Measurements from ENCODE around the gene RNF13.

RNF13 gene

GRCh38 chr3:149812606-149813366 lies at the start of gene RNF13:
Gene RNF13, plus strand, starts transcription at chr3:149813215. Its CDS starts 32,812 bp downstream, at chr3:149846027.
- peak; percentile 58 for DNase-seq (ENCODE audit: low spot score)

DNA sequence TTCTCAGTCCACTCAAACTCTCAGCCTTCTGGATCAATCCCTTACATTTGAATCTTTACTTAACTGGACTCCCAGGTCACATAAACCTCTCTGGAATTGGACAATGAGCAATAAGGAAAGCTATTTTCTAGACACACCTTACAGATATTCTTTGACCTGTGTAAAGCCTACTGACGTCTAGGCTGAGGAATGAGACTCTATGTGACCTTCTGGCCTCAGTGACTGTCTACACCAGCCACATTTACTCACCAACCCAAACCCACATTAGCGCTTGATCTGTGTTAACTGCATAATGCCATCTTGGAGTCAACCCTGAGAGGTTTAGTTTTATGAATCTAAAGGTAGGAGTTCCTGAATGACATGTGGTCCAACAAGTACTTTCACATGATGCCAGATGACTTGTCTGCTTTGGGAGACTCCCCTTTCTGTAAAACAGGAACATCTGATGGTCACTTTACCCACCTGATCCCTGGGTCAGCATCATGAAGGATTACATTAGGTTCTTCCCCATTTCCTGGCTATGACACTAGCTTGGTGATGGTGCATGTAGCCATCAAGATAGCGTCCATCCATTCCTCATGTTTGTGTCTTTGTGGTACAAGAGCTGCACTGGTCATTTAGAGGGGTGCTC lies 49.3 kb upstream of the RNF13 start:
- no peak for DNase-seq (ENCODE audit: low spot score)

DNA sequence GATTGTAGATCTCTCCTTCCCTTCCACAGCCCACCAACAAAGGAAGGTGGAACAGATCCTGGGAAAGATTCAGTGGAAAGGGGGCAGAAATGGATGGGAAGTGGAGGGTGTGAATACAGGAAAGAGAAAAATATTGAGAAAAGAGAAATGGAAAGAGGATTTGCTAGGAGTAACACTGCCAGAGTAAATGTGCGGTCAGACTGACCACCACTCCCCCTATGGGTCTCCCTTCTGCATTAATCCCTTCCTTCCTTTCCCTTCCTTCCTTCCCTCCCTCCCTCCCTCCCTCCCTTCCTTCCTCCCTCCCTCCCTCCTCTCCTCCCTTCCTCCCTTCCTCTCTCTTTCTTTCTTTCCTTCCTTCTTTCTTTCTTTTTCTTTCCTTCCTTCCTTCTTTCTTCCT lies 48.7 kb upstream of the RNF13 start:
- DNase-seq (ENCODE audit: low spot score) = no peak

DNA sequence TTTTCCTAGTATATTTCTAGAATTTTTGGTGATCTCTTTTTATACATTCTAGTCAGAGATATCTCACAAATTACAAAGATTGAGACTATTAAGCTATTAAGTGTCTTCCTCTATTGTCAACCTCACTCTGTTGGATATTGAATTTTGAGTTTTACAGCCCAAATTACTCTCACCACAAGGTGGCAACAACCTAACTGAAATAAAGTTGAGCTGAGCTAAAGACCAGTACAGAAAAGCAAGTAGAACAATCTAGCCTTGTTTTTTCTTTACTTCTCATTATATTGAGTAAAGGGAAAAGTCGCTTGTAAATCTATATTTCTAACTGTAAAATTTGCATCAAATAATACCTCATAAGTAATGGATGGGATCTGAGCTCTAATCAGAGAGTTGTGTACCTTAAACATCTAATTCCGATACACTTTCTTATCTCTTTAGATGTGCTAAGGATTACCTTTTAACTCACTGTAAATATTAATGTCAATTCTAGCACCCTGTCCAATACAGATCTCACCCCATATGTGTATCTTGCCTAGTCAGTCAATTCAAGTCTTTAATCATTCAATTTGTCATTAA lies 47.2 kb upstream of the RNF13 start:
- DNase-seq (ENCODE audit: low spot score) = no peak

- DNase-seq (ENCODE audit: low spot score) = no peak
Observed at GRCh38 chr3:149767720-149768119, 45.3 kb upstream of the RNF13 start.

- DNase-seq (ENCODE audit: low spot score) = no peak
Observed at GRCh38 chr3:149768704-149769103, 44.3 kb upstream of the RNF13 start.

GRCh38 chr3:149770246-149770645 lies 42.8 kb upstream of the RNF13 start:
- DNase-seq (ENCODE audit: low spot score) = no peak

GRCh38 chr3:149771652-149772271 lies 41.3 kb upstream of the RNF13 start:
- peak; percentile 22 for DNase-seq (ENCODE audit: low spot score)

- no peak for DNase-seq (ENCODE audit: low spot score)
Observed at GRCh38 chr3:149772861-149773260, 40.2 kb upstream of the RNF13 start.

GRCh38 chr3:149776170-149776569 lies 36.8 kb upstream of the RNF13 start:
- DNase-seq (ENCODE audit: low spot score) = no peak

DNA sequence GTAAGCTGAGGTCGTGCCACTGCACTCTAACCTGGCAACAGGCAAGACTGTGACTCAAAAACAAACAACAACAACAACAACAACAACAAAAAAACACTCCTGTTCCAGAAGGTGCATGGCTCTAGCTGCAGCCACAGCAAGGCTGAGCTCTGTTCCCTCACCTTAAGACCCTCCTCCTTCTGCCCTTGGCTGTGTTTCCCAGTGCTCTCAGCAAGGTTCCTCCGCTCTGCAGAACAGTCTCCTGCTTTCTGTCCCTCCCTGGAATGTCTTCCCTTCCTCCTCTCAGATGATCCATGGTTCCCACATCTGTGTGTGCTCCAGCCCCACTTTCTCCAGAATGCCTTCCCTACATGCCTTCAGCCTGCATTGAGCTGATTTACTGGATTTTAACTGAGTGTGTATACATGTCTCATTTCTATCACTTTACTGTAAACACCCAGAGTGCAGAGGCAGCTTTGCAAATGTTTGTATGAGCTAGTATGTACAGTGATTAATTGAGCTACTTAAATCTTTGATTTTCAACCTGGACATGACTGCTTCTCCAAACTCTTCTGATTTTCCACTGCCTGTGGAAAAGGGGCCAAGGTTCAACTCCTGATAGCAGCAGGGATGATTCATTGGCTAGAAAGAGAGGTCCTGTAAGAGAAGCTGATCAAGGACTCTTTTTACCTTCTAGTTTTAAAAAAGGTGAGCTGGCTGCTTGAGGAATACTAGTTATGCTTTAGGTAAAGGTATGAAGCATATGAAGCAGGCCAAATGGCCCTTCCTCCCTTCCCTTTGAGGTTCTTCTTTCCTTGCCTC lies 35.4 kb upstream of the RNF13 start:
- no peak for DNase-seq (ENCODE audit: low spot score)

- no peak for DNase-seq (ENCODE audit: low spot score)
Observed at GRCh38 chr3:149781211-149781610, 31.8 kb upstream of the RNF13 start.

DNA sequence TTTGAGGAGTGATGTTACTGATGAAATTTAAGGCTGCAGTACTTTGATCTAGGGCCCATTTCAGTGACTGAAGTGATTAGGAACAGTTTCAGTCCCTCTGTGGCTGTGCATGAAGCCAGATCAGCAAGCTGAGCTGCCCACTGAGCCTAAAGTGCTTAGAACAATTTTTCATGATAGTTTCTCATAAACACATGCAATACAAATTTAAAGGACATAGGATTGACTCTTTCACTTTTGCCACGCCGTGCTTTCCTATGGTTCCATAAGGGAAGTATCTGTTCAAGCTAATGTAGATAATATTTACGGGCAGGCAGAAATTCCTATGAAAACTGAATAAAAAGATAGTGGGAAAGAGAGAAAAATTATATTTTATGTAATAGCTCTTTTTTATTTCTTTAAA lies 31.3 kb upstream of the RNF13 start:
- DNase-seq (ENCODE audit: low spot score) = no peak

DNA sequence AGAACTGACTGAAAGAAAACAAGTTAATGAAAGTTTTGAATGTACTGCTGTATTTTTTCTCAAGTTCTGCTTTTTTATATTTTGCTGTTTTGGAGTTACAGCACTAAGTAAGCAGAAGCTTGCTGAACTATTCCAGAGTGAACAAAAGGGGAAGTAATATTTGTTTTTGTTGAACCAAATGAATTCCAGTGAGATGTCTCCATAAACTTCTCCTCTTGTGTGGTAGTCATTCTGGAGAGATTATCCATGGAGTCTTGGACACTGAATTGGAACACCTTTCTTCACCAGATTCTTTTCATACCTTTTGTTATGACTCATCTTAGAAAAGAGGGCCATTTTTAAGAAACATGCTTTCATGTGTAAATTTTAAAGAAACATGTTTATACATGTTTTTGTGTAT lies 29.4 kb upstream of the RNF13 start:
- DNase-seq (ENCODE audit: low spot score) = no peak

DNA sequence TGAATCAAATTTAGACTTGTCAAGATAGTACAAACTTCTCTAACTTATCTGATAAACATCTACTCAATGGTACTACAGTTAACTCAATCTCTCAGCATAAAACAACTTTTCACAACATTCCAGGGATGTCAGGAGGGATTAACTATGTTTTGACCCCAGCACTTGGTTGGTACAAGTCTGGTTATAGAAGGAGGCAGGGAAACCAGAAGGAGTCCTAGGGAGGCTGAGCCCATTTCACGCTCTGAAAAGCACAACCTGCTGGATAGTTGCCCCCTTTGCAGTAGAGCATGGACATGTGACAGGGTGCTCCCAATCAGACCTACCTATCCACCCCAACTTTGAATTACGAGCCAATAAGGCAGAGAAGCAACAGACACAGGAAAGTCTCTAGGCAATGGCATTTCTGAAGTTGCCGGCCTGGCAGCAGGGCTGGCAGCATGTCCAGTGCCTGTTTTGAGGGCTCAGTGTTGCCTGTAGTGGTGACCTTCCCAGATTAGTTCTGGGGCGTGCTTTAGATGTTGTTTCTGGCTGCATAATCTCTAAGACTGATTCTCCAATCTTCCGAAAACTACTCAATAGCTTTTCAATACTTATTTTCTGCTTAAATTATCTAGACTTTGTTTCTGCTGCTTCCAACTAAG lies 28.8 kb upstream of the RNF13 start:
- no peak for DNase-seq (ENCODE audit: low spot score)

DNA sequence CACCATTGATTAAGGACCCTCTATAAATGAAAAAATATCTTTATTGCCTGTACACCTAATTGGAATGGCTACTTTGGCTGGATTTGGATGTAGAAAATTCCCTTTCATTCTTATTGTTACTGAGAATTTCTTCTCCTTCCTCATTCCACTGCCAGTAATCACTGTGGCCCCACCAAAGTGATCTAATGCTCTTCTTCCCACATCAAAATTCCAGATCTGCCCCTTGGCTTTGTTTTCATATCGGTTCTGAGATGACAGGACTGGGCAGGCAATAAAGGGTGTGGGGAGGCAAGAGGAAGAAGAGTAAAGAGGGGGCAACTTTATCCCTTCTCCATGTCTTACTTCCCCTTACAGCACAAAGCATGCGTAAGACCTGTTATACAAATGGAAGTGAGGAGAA lies 22.7 kb upstream of the RNF13 start:
- no peak for DNase-seq (ENCODE audit: low spot score)

- DNase-seq (ENCODE audit: low spot score) = no peak
Observed at GRCh38 chr3:149790698-149791097, 22.3 kb upstream of the RNF13 start.

DNA sequence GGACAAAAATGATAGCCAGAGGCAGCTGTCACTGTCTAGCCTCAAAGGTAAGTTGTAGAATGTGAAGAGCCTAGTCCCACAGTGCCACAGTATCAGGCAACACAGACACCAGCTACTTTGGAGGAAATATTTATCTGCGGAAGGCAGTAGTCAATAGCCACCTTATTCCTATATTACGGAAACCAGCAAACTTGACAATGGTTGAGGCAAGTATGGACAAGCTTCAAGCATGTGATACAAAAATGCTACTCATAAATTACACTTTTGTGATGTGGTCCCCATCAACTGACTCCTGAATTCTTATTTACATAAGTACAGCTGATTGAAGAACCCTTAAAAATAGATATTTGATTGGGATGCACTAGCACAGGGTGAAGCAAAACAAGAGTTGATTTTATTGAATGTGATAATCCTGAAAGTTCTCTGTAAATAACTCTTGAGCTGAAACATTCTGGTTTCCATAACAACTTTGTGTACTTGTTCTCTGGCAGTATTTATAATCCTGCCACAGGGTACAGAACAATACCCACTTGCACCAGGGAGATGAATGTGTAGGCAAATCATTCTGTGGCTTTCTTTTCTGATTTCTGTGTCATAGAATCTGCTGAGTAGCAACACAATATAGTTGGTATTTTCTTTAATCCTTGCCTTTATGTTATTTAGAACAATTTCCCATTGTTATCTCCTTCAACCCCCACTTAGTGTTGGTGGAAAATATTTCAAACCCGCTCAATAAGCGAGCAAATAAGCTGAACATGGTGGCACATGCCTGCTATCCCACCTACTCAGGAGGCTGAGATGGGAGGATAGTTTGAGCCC lies 20.4 kb upstream of the RNF13 start, which contains the start of gene ANKUB1:
TSS of gene ANKUB1 (minus strand) at position 103 of the 819 bp plus-strand sequence. CDS start 188 bp downstream, outside the sequence.
- no peak for DNase-seq (ENCODE audit: low spot score)

- DNase-seq (ENCODE audit: low spot score) = no peak
Observed at GRCh38 chr3:149796026-149796425, 17.0 kb upstream of the RNF13 start.

- no peak for DNase-seq (ENCODE audit: low spot score)
Observed at GRCh38 chr3:149800693-149801092, 12.3 kb upstream of the RNF13 start.

- no peak for DNase-seq (ENCODE audit: low spot score)
Observed at GRCh38 chr3:149801195-149801594, 11.8 kb upstream of the RNF13 start.
